HEK293 (cell line): ENCODE results near the gene CLIC3.

Experiments used
- HOXC10 ChIP-seq: sonication (generic); formaldehyde crosslinking; IDR thresholded peaks from 2 replicates; pipeline ENCODE4 v1.8.1; 2023; ENCODE audit warnings: mild to moderate bottlenecking, missing genetic modification reagents
- KLF16 ChIP-seq: fragments of 450-650 bp; formaldehyde crosslinking; IDR thresholded peaks from 2 replicates; pipeline ENCODE4 v1.5.1; 2017; ENCODE audit warnings: missing biosample characterization, missing genetic modification characterization
- SP2 ChIP-seq: fragments of 450-650 bp; formaldehyde crosslinking; IDR thresholded peaks from 2 replicates; pipeline ENCODE4 v1.5.1; 2016; ENCODE audit warnings: missing biosample characterization, missing genetic modification characterization
- ZNF112 ChIP-seq: fragments of 450-650 bp; formaldehyde crosslinking; IDR thresholded peaks from 2 replicates; pipeline ENCODE4 v1.5.0; 2017; ENCODE audit warnings: missing biosample characterization, missing genetic modification characterization
- ZNF121 ChIP-seq: fragments of 450-650 bp; formaldehyde crosslinking; IDR thresholded peaks from 2 replicates; pipeline ENCODE4 v1.5.1; 2016; ENCODE audit warnings: missing biosample characterization, missing genetic modification characterization
- ZNF660 ChIP-seq: fragments of 450-650 bp; IDR thresholded peaks from 2 replicates; pipeline ENCODE4 v1.5.1; 2018; ENCODE audit warnings: missing biosample characterization, mild to moderate bottlenecking, missing genetic modification characterization

- TF ChIP-seq ZNF660 (tag by site-specific recombination) = no peak
- no peak for TF ChIP-seq ZNF121
- TF ChIP-seq ZNF112 (tag by site-specific recombination) = no peak
- no peak for TF ChIP-seq HOXC10
- no peak for TF ChIP-seq SP2 (tag by site-specific recombination)
- TF ChIP-seq KLF16 (tag by site-specific recombination) = no peak
Observed at GRCh38 chr9:137037483-137037882, 41.1 kb upstream of the CLIC3 start.
